ENCODE measurements around the gene EIPR1. TPM values are rescaled to one million over a fixed set of nuclear protein-coding genes. Genes with fewer than 3 reads are reported as not detected.
A peak's percentile ranks its signal among the peaks of the same experiment; 100 is the strongest.

EIPR1 gene
- total and polyA plus RNA-seq, 10 of the 15 experiments (the other 5 are each of a cell fraction or from before 2014, with no cell fraction given): 23.6 to 61.2 (median 42.2) TPM

- no TSS peak for BruUV-seq (replicated peaks)
- Histone ChIP-seq H3K36me3 (ENCODE audit: control insufficient read depth in 2 of 2, insufficient read depth in 2 of 2, low read length in 1 of 2) (peaks cover 0 to 5% of the 10 kb centered on the region in 2 experiments; a peak in 2 of 4 replicates), H3K4me1 (ENCODE audit: control insufficient read depth, insufficient read depth, low read length) (no peaks in the 10 kb centered on the region), H4K20me1 (ENCODE audit: control insufficient read depth, insufficient read depth) (no peaks in the 10 kb centered on the region), H3K27ac (ENCODE audit: control insufficient read depth, insufficient read depth) (no peak overlapping the region), H3K79me2 (ENCODE audit: control insufficient read depth, insufficient read depth, low read length) (no peaks in the 10 kb centered on the region), H3K9ac (ENCODE audit: control insufficient read depth, insufficient read depth, low read length) (no peak overlapping the region), H3K9me3 (replicated peaks; ENCODE audit: control insufficient read depth, insufficient read depth, low read length) (peaks cover 3% of the 10 kb centered on the region; the same call in 1 of the 3 replicates), H3K4me2 (ENCODE audit: control insufficient read depth, insufficient read depth) (no peak overlapping the region), H2AFZ (ENCODE audit: control insufficient read depth, low read depth, low read length) (no peak overlapping the region), H3K4me3 (no peak overlapping the region), H3K27me3 (replicated peaks in 1 of 2; ENCODE audit: control insufficient read depth in 2 of 2, insufficient read depth in 2 of 2, low read length in 1 of 2) (no peaks in the 10 kb centered on the region)
- 90% methylated on average over 15 of the region's 22 CpGs for WGBS (ENCODE audit: insufficient coverage, insufficient replicate concordance, low lambda C conversion rate, missing lambda C conversion rate)
- ChIA-PET POLR2A (no interaction called here), RAD21 (ENCODE audit: unreplicated experiment) (no interaction called here), SMC1A (ENCODE audit: uncharacterized antibody, unreplicated experiment) (no interaction called here), CTCF (no interaction called here)
- no peak for ATAC-seq
- no peak for DNase-seq (ENCODE audit: low read depth, low spot score)
- intact Hi-C loops (cut with micrococcal nuclease; ENCODE audit: unreplicated experiment): no loop called here
- no peak for FAIRE-seq
- in situ Hi-C loops (cut with MboI): no loop called here
- no peak for TF ChIP-seq SREBF1 (IDR thresholded peaks at IDR 0.05; ENCODE audit: low read length)
- TF ChIP-seq, protein P1, sequence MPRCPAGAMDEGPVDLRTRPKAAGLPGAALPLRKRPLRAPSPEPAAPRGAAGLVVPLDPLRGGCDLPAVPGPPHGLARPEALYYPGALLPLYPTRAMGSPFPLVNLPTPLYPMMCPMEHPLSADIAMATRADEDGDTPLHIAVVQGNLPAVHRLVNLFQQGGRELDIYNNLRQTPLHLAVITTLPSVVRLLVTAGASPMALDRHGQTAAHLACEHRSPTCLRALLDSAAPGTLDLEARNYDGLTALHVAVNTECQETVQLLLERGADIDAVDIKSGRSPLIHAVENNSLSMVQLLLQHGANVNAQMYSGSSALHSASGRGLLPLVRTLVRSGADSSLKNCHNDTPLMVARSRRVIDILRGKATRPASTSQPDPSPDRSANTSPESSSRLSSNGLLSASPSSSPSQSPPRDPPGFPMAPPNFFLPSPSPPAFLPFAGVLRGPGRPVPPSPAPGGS (IDR thresholded peaks at IDR 0.05; ENCODE audit: borderline replicate concordance, insufficient read depth, low read depth, low read length, poor library complexity, severe bottlenecking): peak; percentile 57
These were observed 108.1 kb downstream of the EIPR1 start for GRCh38 chr2:3269425-3270094.

GRCh38 chr2:3268705-3269029 is 109.0 kb downstream of the EIPR1 start:
- Histone ChIP-seq H3K4me3 (no peak overlapping the region), H4K20me1 (ENCODE audit: control insufficient read depth, insufficient read depth) (no peaks in the 10 kb centered on the region), H3K27ac (ENCODE audit: control insufficient read depth, insufficient read depth) (no peak overlapping the region), H3K36me3 (ENCODE audit: control insufficient read depth in 2 of 2, insufficient read depth in 2 of 2, low read length in 1 of 2) (peaks cover 0 to 5% of the 10 kb centered on the region in 2 experiments; a peak in 2 of 4 replicates), H3K4me1 (ENCODE audit: control insufficient read depth, insufficient read depth, low read length) (no peaks in the 10 kb centered on the region), H3K79me2 (ENCODE audit: control insufficient read depth, insufficient read depth, low read length) (no peaks in the 10 kb centered on the region), H2AFZ (ENCODE audit: control insufficient read depth, low read depth, low read length) (no peak overlapping the region), H3K9me3 (replicated peaks; ENCODE audit: control insufficient read depth, insufficient read depth, low read length) (no peaks in the 10 kb centered on the region), H3K27me3 (replicated peaks in 1 of 2; ENCODE audit: control insufficient read depth in 2 of 2, insufficient read depth in 2 of 2, low read length in 1 of 2) (no peaks in the 10 kb centered on the region), H3K9ac (ENCODE audit: control insufficient read depth, insufficient read depth, low read length) (no peak overlapping the region), H3K4me2 (ENCODE audit: control insufficient read depth, insufficient read depth) (no peak overlapping the region)
- FAIRE-seq (no peak), ATAC-seq (no peak), DNase-seq (ENCODE audit: low read depth, low spot score) (no peak)
- in situ Hi-C loops (cut with MboI) (no loop called here), intact Hi-C loops (cut with micrococcal nuclease; ENCODE audit: unreplicated experiment) (no loop called here)
- 71% methylated on average over 6 of the region's 6 CpGs for WGBS (ENCODE audit: insufficient coverage, insufficient replicate concordance, low lambda C conversion rate, missing lambda C conversion rate)
- POLR2A ChIA-PET: no interaction called here
- SMC1A ChIA-PET (ENCODE audit: uncharacterized antibody, unreplicated experiment): no interaction called here
- RAD21 ChIA-PET (ENCODE audit: unreplicated experiment): no interaction called here
- no TSS peak for BruUV-seq (replicated peaks)
- CTCF ChIA-PET: no interaction called here
- TF ChIP-seq NKRF (conservative IDR thresholded peaks at IDR 0.05) (no peak), TARDBP (IDR thresholded peaks at IDR 0.05; ENCODE audit: borderline replicate concordance) (no peak), RCOR1 (conservative IDR thresholded peaks at IDR 0.05; ENCODE audit: low read depth, low read length) (no peak), IKZF1 (conservative IDR thresholded peaks at IDR 0.05) (no peak), SUPT20H (IDR thresholded peaks at IDR 0.05; ENCODE audit: borderline replicate concordance, control insufficient read depth, low read depth, low read length) (no peak), SREBF1 (IDR thresholded peaks at IDR 0.05; ENCODE audit: low read length) (no peak), ZZZ3 (IDR thresholded peaks at IDR 0.05; ENCODE audit: control insufficient read depth, insufficient read length, low read depth) (no peak), CHD2 (IDR thresholded peaks at IDR 0.05; ENCODE audit: borderline replicate concordance, low read depth, low read length) (no peak), ZBED1 (IDR thresholded peaks at IDR 0.05; ENCODE audit: borderline replicate concordance) (no peak), POLR2AphosphoS2 (IDR thresholded peaks at IDR 0.05; ENCODE audit: low read depth, low read length) (no peak), HCFC1 (IDR thresholded peaks at IDR 0.05; ENCODE audit: low read length) (no peak), NR2C2 (IDR thresholded peaks at IDR 0.05; ENCODE audit: borderline replicate concordance, control insufficient read depth, insufficient read length, low read depth) (no peak)
